ENCODE measurements around the gene MSH5. TPM values are rescaled to one million over a fixed set of nuclear protein-coding genes. Genes with fewer than 3 reads are reported as not detected.

The MSH5 gene
- total and polyA plus RNA-seq, 2 experiments from 2014 or later, result 12.1 to 23.9 TPM

- no peaks in the 10 kb centered on the region for H3K4me1 Mint-ChIP-seq
- TF ChIP-seq, protein P1, sequence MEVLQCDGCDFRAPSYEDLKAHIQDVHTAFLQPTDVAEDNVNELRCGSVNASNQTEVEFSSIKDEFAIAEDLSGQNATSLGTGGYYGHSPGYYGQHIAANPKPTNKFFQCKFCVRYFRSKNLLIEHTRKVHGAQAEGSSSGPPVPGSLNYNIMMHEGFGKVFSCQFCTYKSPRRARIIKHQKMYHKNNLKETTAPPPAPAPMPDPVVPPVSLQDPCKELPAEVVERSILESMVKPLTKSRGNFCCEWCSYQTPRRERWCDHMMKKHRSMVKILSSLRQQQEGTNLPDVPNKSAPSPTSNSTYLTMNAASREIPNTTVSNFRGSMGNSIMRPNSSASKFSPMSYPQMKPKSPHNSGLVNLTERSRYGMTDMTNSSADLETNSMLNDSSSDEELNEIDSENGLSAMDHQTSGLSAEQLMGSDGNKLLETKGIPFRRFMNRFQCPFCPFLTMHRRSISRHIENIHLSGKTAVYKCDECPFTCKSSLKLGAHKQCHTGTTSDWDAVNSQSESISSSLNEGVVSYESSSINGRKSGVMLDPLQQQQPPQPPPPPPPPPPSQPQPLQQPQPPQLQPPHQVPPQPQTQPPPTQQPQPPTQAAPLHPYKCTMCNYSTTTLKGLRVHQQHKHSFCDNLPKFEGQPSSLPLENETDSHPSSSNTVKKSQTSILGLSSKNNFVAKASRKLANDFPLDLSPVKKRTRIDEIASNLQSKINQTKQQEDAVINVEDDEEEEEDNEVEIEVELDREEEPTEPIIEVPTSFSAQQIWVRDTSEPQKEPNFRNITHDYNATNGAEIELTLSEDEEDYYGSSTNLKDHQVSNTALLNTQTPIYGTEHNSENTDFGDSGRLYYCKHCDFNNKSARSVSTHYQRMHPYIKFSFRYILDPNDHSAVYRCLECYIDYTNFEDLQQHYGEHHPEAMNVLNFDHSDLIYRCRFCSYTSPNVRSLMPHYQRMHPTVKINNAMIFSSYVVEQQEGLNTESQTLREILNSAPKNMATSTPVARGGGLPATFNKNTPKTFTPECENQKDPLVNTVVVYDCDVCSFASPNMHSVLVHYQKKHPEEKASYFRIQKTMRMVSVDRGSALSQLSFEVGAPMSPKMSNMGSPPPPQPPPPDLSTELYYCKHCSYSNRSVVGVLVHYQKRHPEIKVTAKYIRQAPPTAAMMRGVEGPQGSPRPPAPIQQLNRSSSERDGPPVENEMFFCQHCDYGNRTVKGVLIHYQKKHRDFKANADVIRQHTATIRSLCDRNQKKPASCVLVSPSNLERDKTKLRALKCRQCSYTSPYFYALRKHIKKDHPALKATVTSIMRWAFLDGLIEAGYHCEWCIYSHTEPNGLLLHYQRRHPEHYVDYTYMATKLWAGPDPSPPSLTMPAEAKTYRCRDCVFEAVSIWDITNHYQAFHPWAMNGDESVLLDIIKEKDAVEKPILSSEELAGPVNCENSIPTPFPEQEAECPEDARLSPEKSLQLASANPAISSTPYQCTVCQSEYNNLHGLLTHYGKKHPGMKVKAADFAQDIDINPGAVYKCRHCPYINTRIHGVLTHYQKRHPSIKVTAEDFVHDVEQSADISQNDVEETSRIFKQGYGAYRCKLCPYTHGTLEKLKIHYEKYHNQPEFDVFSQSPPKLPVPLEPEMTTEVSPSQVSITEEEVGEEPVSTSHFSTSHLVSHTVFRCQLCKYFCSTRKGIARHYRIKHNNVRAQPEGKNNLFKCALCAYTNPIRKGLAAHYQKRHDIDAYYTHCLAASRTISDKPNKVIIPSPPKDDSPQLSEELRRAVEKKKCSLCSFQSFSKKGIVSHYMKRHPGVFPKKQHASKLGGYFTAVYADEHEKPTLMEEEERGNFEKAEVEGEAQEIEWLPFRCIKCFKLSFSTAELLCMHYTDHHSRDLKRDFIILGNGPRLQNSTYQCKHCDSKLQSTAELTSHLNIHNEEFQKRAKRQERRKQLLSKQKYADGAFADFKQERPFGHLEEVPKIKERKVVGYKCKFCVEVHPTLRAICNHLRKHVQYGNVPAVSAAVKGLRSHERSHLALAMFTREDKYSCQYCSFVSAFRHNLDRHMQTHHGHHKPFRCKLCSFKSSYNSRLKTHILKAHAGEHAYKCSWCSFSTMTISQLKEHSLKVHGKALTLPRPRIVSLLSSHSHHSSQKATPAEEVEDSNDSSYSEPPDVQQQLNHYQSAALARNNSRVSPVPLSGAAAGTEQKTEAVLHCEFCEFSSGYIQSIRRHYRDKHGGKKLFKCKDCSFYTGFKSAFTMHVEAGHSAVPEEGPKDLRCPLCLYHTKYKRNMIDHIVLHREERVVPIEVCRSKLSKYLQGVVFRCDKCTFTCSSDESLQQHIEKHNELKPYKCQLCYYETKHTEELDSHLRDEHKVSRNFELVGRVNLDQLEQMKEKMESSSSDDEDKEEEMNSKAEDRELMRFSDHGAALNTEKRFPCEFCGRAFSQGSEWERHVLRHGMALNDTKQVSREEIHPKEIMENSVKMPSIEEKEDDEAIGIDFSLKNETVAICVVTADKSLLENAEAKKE (CRISPR knock-in tag; IDR thresholded peaks at IDR 0.05), result no peak
- TF ChIP-seq JUNB (IDR thresholded peaks at IDR 0.05; ENCODE audit: unreplicated experiment), result no peak
- TF ChIP-seq ZNF114 (CRISPR knock-in tag; IDR thresholded peaks at IDR 0.05), result no peak
- H3K36me3 Mint-ChIP-seq (ENCODE audit: low read depth), result peaks cover 55% of the 10 kb centered on the region
- H3K27me3 ChIP-seq (ENCODE audit: insufficient read depth), result no peaks in the 10 kb centered on the region
- no peaks in the 10 kb centered on the region for H3K9me3 Mint-ChIP-seq
- H3K9me2 ChIP-seq (ENCODE audit: insufficient read depth), result no peaks in the 10 kb centered on the region
- H3K4me3 ChIP-seq, result no peak overlapping the region
- H4K20me1 ChIP-seq (replicated peaks; ENCODE audit: insufficient read depth), result no peaks in the 10 kb centered on the region; the same call in 1 of the 2 replicates
- peaks cover 11% of the 10 kb centered on the region for H3K27me3 Mint-ChIP-seq (ENCODE audit: insufficient read depth, low read depth, poor library complexity)
- H3F3A ChIP-seq (replicated peaks; ENCODE audit: low read depth), result no peaks in the 10 kb centered on the region; the same call in 1 of the 2 replicates
- H3K27ac ChIP-seq (ENCODE audit: low read depth), result no peak overlapping the region
- no peaks in the 10 kb centered on the region for H3K4me1 ChIP-seq (ENCODE audit: insufficient read depth)
- H3K79me2 ChIP-seq (replicated peaks; ENCODE audit: insufficient read depth), result no peaks in the 10 kb centered on the region
- no peak overlapping the region for H3K27ac Mint-ChIP-seq
- H3K4me2 ChIP-seq, result no peak overlapping the region
- H3K36me3 ChIP-seq (ENCODE audit: insufficient read depth), result peaks cover 8% of the 10 kb centered on the region
- H3K4me3 Mint-ChIP-seq, result no peak overlapping the region
- no peak overlapping the region for H2AFZ ChIP-seq
- no peak for DNase-seq (ENCODE audit: low spot score)
- no peak for ATAC-seq
Measured at GRCh38 chr6:31785475-31785874, 45.7 kb downstream of the MSH5 start.

DNA sequence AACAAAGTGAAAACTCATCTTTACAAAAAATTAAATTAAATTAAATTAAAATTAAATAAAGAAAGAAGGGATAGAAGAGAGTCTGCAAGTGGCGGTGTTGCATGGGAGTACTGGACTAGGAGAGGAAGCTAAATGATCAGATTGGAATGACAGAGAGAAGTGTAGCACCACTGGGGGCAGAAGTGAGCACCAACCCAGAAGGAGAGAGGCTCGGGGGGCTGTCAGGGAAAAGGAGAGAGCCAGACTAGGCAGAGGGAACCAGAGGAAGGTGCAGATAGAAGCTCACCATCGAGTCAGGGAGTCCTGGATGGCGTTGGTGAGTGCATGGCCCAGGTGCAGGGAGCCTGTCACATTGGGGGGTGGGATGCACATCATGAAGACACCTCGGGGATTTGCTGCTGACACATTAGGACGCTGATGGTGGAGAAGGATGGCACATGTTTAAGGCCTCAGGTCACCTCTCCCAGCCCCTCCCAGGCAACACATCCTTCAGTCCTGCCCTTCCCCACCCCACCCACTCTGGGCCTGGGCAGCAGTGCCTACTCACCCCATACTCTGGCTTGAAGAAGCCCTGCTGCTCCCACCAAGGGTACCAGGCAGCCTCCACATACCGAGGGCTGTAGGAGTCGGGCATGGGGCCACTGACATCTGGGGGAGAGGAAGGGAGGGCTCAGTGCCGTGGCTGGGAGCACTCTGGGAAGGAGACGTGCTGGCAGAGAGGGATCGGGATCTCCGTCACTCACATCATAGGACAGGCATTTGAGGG, 51.7 kb downstream of the MSH5 start:
- H3K79me2 ChIP-seq (replicated peaks; ENCODE audit: insufficient read depth), result peaks cover 22% of the 10 kb centered on the region
- ATAC-seq (peak; percentile 57), DNase-seq (ENCODE audit: low spot score) (peak; percentile 90)
- H3K9me2 ChIP-seq (ENCODE audit: insufficient read depth), result no peaks in the 10 kb centered on the region
- H3K36me3 ChIP-seq (ENCODE audit: insufficient read depth), result peaks cover 14% of the 10 kb centered on the region
- no peak overlapping the region for H3K4me3 ChIP-seq
- no peaks in the 10 kb centered on the region; the same call in 1 of the 2 replicates for H3K4me1 ChIP-seq (ENCODE audit: insufficient read depth)
- no peaks in the 10 kb centered on the region for H3K27me3 ChIP-seq (ENCODE audit: insufficient read depth)
- no peak overlapping the region for H3K27ac ChIP-seq (ENCODE audit: low read depth)
- peaks cover 13% of the 10 kb centered on the region for H3K27me3 Mint-ChIP-seq (ENCODE audit: insufficient read depth, low read depth, poor library complexity)
- peaks cover 14% of the 10 kb centered on the region for H3F3A ChIP-seq (replicated peaks; ENCODE audit: low read depth)
- TF ChIP-seq, protein P2, sequence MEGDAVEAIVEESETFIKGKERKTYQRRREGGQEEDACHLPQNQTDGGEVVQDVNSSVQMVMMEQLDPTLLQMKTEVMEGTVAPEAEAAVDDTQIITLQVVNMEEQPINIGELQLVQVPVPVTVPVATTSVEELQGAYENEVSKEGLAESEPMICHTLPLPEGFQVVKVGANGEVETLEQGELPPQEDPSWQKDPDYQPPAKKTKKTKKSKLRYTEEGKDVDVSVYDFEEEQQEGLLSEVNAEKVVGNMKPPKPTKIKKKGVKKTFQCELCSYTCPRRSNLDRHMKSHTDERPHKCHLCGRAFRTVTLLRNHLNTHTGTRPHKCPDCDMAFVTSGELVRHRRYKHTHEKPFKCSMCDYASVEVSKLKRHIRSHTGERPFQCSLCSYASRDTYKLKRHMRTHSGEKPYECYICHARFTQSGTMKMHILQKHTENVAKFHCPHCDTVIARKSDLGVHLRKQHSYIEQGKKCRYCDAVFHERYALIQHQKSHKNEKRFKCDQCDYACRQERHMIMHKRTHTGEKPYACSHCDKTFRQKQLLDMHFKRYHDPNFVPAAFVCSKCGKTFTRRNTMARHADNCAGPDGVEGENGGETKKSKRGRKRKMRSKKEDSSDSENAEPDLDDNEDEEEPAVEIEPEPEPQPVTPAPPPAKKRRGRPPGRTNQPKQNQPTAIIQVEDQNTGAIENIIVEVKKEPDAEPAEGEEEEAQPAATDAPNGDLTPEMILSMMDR (conservative IDR thresholded peaks at IDR 0.05; ENCODE audit: low read depth in 2 of 2), result peak; percentile 61 to 75
- no peak for TF ChIP-seq ZNF331 (CRISPR knock-in tag; IDR thresholded peaks at IDR 0.05; ENCODE audit: low read depth)
- TF ChIP-seq CREB1 (CRISPR knock-in tag; IDR thresholded peaks at IDR 0.05; ENCODE audit: low read depth), result 0 out of 2 replicates have a peak, but pooled peaks have one; percentile 21
- peaks cover 5% of the 10 kb centered on the region; the same call in 1 of the 2 replicates for H4K20me1 ChIP-seq (replicated peaks; ENCODE audit: insufficient read depth)
- H3K27ac Mint-ChIP-seq, result 0 out of 2 replicates have a peak overlapping the region, but pooled peaks have one; percentile 14
- no peak overlapping the region; the same call in 2 of the 3 replicates for H3K4me3 Mint-ChIP-seq
- H2AFZ ChIP-seq, result no peak overlapping the region
- no peak overlapping the region for H3K4me2 ChIP-seq
- H3K4me1 Mint-ChIP-seq, result peaks cover 9% of the 10 kb centered on the region
- H3K36me3 Mint-ChIP-seq (ENCODE audit: low read depth), result peaks cover 47% of the 10 kb centered on the region
- H3K9me3 Mint-ChIP-seq, result no peaks in the 10 kb centered on the region
